Activated CD8-positive, alpha-beta memory T cell treated with anti-CD3 and anti-CD28 coated beads for 24 hours (primary cell): ENCODE results near the gene BAZ1A.
A peak's percentile ranks its signal among the peaks of the same experiment; 100 is the strongest.

ENCODE experiments used
- DNase-seq: peaks from one replicate; pipeline ENCODE4 v3.0.0-alpha.2; 2020

BAZ1A gene

GRCh38 chr14:34718750-34719304 is 156.3 kb downstream of the BAZ1A start:
- no peak for DNase-seq

GRCh38 chr14:34715127-34715863 is 159.9 kb downstream of the BAZ1A start:
- no peak for DNase-seq

- peak; percentile 86 for DNase-seq
These were observed 160.6 kb downstream of the BAZ1A start, which contains the start of gene CFL2 for GRCh38 chr14:34714320-34715126. CFL2 (minus strand) TSS chr14:34714593; CDS start chr14:34714540, 53 bp downstream.

- DNase-seq, result no peak
These were observed 161.4 kb downstream of the BAZ1A start for GRCh38 chr14:34713681-34714319.

- no peak for DNase-seq
These were observed 162.0 kb downstream of the BAZ1A start for GRCh38 chr14:34713122-34713680.

GRCh38 chr14:34711796-34712712 is 163.1 kb downstream of the BAZ1A start:
- DNase-seq, result no peak

- no peak for DNase-seq
These were observed 164.0 kb downstream of the BAZ1A start for GRCh38 chr14:34711169-34711568.

GRCh38 chr14:34710744-34711143 is 164.4 kb downstream of the BAZ1A start:
- no peak for DNase-seq

GRCh38 chr14:34710006-34710405 is 165.2 kb downstream of the BAZ1A start:
- no peak for DNase-seq

GRCh38 chr14:34707722-34708121 is 167.4 kb downstream of the BAZ1A start:
- no peak for DNase-seq
